Endothelial cell of umbilical vein (primary cell): ENCODE results near the gene ITPRIPL2. TPM values are rescaled to one million over a fixed set of nuclear protein-coding genes. Genes with fewer than 3 reads are reported as not detected.

Source experiments
- BruUV-seq: library from RNA; stranded (reverse); fragments of 400-500 nt; replicated peaks from 2 replicates; lab custom pipeline; 2021; lab: Mats Ljungman, UMichigan
- CTCF ChIA-PET: fragments of 300-600, 350-600 bp; sonication (Branson Sonifier 250); formaldehyde crosslinking; loops from one replicate; lab custom pipeline; 2021; ENCODE audit warnings: antibody characterized with exemption, inconsistent platforms; lab: Charles Lee
- POLR2A ChIA-PET: fragments of 300-600, 350-600 bp; sonication (Branson Sonifier 250); formaldehyde crosslinking; loops from one replicate; lab custom pipeline; 2021; ENCODE audit warnings: antibody characterized with exemption, inconsistent platforms; lab: Charles Lee
- DNase-seq: peaks from one replicate; pipeline ENCODE4 v3.0.0-alpha.2; 2011; ENCODE audit warnings: low read depth, low spot score
- FAIRE-seq: peaks from 2 replicates; lab custom pipeline; 2011; peaks lifted over from hg19 to GRCh38; lab: Jason Lieb, UNC
- H2AFZ ChIP-seq: 2 replicates; pipeline ENCODE4 v1.6.0; 2012; ENCODE audit warnings: low read depth, low read length, control low read depth, inconsistent platforms
- H3K27ac ChIP-seq: 2 replicates; pipeline ENCODE4 v1.5.1; 2011; ENCODE audit warnings: low read depth, mild to moderate bottlenecking, control low read depth, low read length, moderate library complexity; ENCODE audit not compliant: insufficient read depth
- H3K27me3 ChIP-seq, 2 experiments: 2 replicates each; pipeline versions ENCODE4 v1.6.0 to v1.6.1; 2011; ENCODE audit warnings: low read length in 2 of 2, mixed read lengths in 1 of 2; ENCODE audit not compliant: control insufficient read depth in 2 of 2, insufficient read depth in 2 of 2
- H3K36me3 ChIP-seq, 2 experiments: 2 replicates in 1 of 2; 3 replicates in 1 of 2; pipeline ENCODE4 v1.5.1; 2011; ENCODE audit warnings: low read length in 2 of 2, mild to moderate bottlenecking in 1 of 2, moderate library complexity in 1 of 2; ENCODE audit not compliant: control insufficient read depth in 2 of 2, insufficient read depth in 2 of 2; ENCODE audit errors: extremely low read depth in 1 of 2
- H3K4me1 ChIP-seq: 3 replicates; pipeline ENCODE4 v1.5.1; 2011; ENCODE audit warnings: mild to moderate bottlenecking, low read length; ENCODE audit not compliant: control insufficient read depth, insufficient read depth; ENCODE audit errors: extremely low read depth
- H3K4me2 ChIP-seq: 2 replicates; pipeline ENCODE4 v1.6.1; 2011; ENCODE audit warnings: low read length, control low read depth, mixed read lengths; ENCODE audit not compliant: insufficient read depth
- H3K4me3 ChIP-seq, 3 experiments: fragments of 200-600 bp in 1 of 3; sonication (generic), shearing (Covaris generic) in 1 of 3; replicated peaks in 1 of 3; 2 replicates each; pipeline ENCODE4 v1.5.1; 2011 to 2016; ENCODE audit warnings: control low read depth in 3 of 3, low read length in 3 of 3, mild to moderate bottlenecking in 2 of 3, inconsistent platforms in 1 of 3, low read depth in 1 of 3, moderate library complexity in 1 of 3; ENCODE audit not compliant: insufficient read depth in 1 of 3
- H3K79me2 ChIP-seq: 2 replicates; pipeline ENCODE4 v1.6.0; 2012; ENCODE audit warnings: low read length, inconsistent platforms; ENCODE audit not compliant: control insufficient read depth, insufficient read depth
- H3K9ac ChIP-seq: replicated peaks from 2 replicates; pipeline ENCODE3; 2011; ENCODE audit warnings: low read length, control low read depth; ENCODE audit not compliant: insufficient read depth; ENCODE audit errors: extremely low read depth
- H3K9me1 ChIP-seq: replicated peaks from 3 replicates; pipeline ENCODE4 v1.6.0; 2011; ENCODE audit warnings: mild to moderate bottlenecking, low read length; ENCODE audit not compliant: control insufficient read depth, insufficient read depth; ENCODE audit errors: extremely low read depth
- H3K9me3 ChIP-seq: replicated peaks from 2 replicates; pipeline ENCODE4 v1.5.1; 2012; ENCODE audit warnings: low read length, inconsistent platforms; ENCODE audit not compliant: control insufficient read depth, insufficient read depth
- H4K20me1 ChIP-seq: replicated peaks from 2 replicates; pipeline ENCODE3; 2011; ENCODE audit warnings: mild to moderate bottlenecking, low read length; ENCODE audit not compliant: control insufficient read depth, insufficient read depth; ENCODE audit errors: extremely low read depth
- CTCF ChIP-seq, 2 donors: IDR thresholded peaks; 1 replicate in 1 of 2; 2 replicates in 1 of 2; pipeline ENCODE4 v1.5.1; 2011; ENCODE audit warnings: low read length in 2 of 2, mild to moderate bottlenecking in 2 of 2, moderate library complexity in 2 of 2, control low read depth in 1 of 2, inconsistent platforms in 1 of 2, low read depth in 1 of 2; ENCODE audit not compliant: insufficient read depth in 1 of 2; ENCODE audit errors: extremely low read depth in 1 of 2
- EZH2 ChIP-seq: IDR thresholded peaks from 2 replicates; pipeline ENCODE4 v1.6.1; 2012; ENCODE audit warnings: borderline replicate concordance, low read depth, mild to moderate bottlenecking, moderate library complexity, low read length, inconsistent platforms; ENCODE audit not compliant: severe bottlenecking
- FOS ChIP-seq: IDR thresholded peaks from 2 replicates; pipeline ENCODE4 v1.6.1; 2011; ENCODE audit warnings: mild to moderate bottlenecking, low read length, moderate library complexity, borderline replicate concordance; ENCODE audit not compliant: insufficient read depth
- GATA2 ChIP-seq: IDR thresholded peaks from 2 replicates; pipeline ENCODE4 v1.7.0; 2011; ENCODE audit warnings: low read depth, mild to moderate bottlenecking, moderate library complexity, mixed read lengths, low read length; ENCODE audit not compliant: insufficient read length, insufficient read depth
- JUN ChIP-seq: IDR thresholded peaks from 2 replicates; pipeline ENCODE4 v1.6.1; 2011; ENCODE audit warnings: borderline replicate concordance, low read depth; ENCODE audit not compliant: insufficient read length, insufficient read depth
- MAX ChIP-seq: IDR thresholded peaks from 2 replicates; pipeline ENCODE4 v1.6.1; 2011; ENCODE audit not compliant: insufficient read depth, insufficient read length
- MYC ChIP-seq: IDR thresholded peaks from one replicate; pipeline ENCODE4 v1.6.1; 2011; ENCODE audit warnings: mild to moderate bottlenecking, low read depth, low read length
- POLR2A ChIP-seq: IDR thresholded peaks from 2 replicates; pipeline ENCODE4 v1.6.1; 2012; ENCODE audit warnings: low read depth, mild to moderate bottlenecking, control low read depth, low read length
- POLR2AphosphoS5 ChIP-seq: IDR thresholded peaks from 2 replicates; pipeline ENCODE4 v1.6.1; 2012; ENCODE audit warnings: low read depth, mild to moderate bottlenecking, control low read depth, low read length, moderate library complexity; ENCODE audit not compliant: insufficient read depth
- dilution Hi-C: fragments of 300-500 bp; cut with MboI; formaldehyde crosslinking; loops from one replicate; pipeline ENCODE4 v1.15.0; 2019; ENCODE audit warnings: low sequenced_read_pairs; ENCODE audit not compliant: extremely low pct_ligation_motif_present
- intact Hi-C: fragments of 100-400 bp; cut with micrococcal nuclease; formaldehyde crosslinking; loops from one replicate; pipeline ENCODE4 v1.10.0; 2022
- polyA plus RNA-seq, 4 experiments: library from polyadenylated mRNA; depleted of rRNA in 3 of 4; stranded (reverse) in 3 of 4; unstranded in 1 of 4; fragments of >200 nt; gene quantifications; 2 replicates each; pipeline versions ENCODE4 v1.2.1 to v1.2.3, GENCODE V29; 2011 to 2012; ENCODE audit warnings: missing spikeins in 1 of 4
- total RNA-seq: library from RNA; stranded (reverse); gene quantifications from 2 replicates; pipeline ENCODE4 v1.2.3, GENCODE V29; 2021

Gene ITPRIPL2
- total and polyA plus RNA-seq, 2 donors (not counting 3 experiments of a cell fraction or from before 2014, with no cell fraction given): 10.9 to 40.8 TPM

GRCh38 chr16:19095654-19096053, 18.1 kb upstream of the ITPRIPL2 start:
- ChIA-PET POLR2A (no interaction called here), CTCF (interaction anchor here (0.7 to 3.1 kb wide), 8 partner anchors 10 to 84 kb away, joined by 3 to 24 read pairs (median 8); partner anchors contain the start of gene ITPRIPL2)
- intact Hi-C loops: no loop called here
- dilution Hi-C loops: no loop called here
- Histone ChIP-seq H3K27me3 (no peaks in the 10 kb centered on the region), H2AFZ (no peak overlapping the region), H3K4me2 (no peak overlapping the region), H3K4me3 (no peak overlapping the region), H3K9ac (no peak overlapping the region), H3K27ac (no peak overlapping the region), H3K79me2 (no peaks in the 10 kb centered on the region), H3K9me1 (no peaks in the 10 kb centered on the region), H3K9me3 (no peaks in the 10 kb centered on the region), H4K20me1 (no peaks in the 10 kb centered on the region), H3K36me3 (no peaks in the 10 kb centered on the region), H3K4me1 (peaks cover 17% of the 10 kb centered on the region)
- FAIRE-seq: no peak
- TF ChIP-seq POLR2AphosphoS5 (no peak), MYC (no peak), CTCF (IDR thresholded peaks at IDR 0.05; ENCODE audit: extremely low read depth in 1 of 2, insufficient read depth in 1 of 2, low read depth in 1 of 2, low read length in 2 of 2) (no peak), FOS (no peak), EZH2 (no peak), POLR2A (no peak), MAX (no peak), JUN (no peak), GATA2 (no peak)
- no peak for DNase-seq
- no TSS peak for BruUV-seq
